Measurements from ENCODE around the gene AGPAT2.
"Not testable (repeated sequence)": the region's sequence is repeated elsewhere in the genome, so short reads cannot be mapped to it uniquely, and the experiment has no call there.

The AGPAT2 gene

GRCh38 chr9:136720251-136720897 lies 33.1 kb upstream of the AGPAT2 start:
- DNase-seq = no peak

GRCh38 chr9:136719195-136719880 lies 32.1 kb upstream of the AGPAT2 start:
- no peak for DNase-seq

- DNase-seq = no peak
These were observed 31.3 kb upstream of the AGPAT2 start for GRCh38 chr9:136718345-136719194.

GRCh38 chr9:136717399-136717798 lies 30.1 kb upstream of the AGPAT2 start:
- DNase-seq = no peak

- DNase-seq = no peak
These were observed 27.6 kb upstream of the AGPAT2 start for GRCh38 chr9:136714893-136715274.

- no peak for DNase-seq
These were observed 27.0 kb upstream of the AGPAT2 start for GRCh38 chr9:136714096-136714892.

- DNase-seq = no peak
These were observed 26.3 kb upstream of the AGPAT2 start for GRCh38 chr9:136713550-136713949.

GRCh38 chr9:136712690-136713544 lies 25.7 kb upstream of the AGPAT2 start:
- no peak for DNase-seq

- no peak for DNase-seq
These were observed 24.8 kb upstream of the AGPAT2 start, which contains the start of gene DIPK1B for GRCh38 chr9:136711751-136712689. TSS of gene DIPK1B (plus strand) at chr9:136712572. CDS start at chr9:136712666, 94 bp downstream.

- DNase-seq = not testable (repeated sequence)
These were observed 24.0 kb upstream of the AGPAT2 start for GRCh38 chr9:136711219-136711648.

GRCh38 chr9:136710543-136710942 lies 23.3 kb upstream of the AGPAT2 start:
- DNase-seq = no peak

- no peak for DNase-seq
These were observed 22.3 kb upstream of the AGPAT2 start for GRCh38 chr9:136709454-136710109.

GRCh38 chr9:136707849-136708517 lies 20.7 kb upstream of the AGPAT2 start:
- no peak for DNase-seq

GRCh38 chr9:136707011-136707410 lies 19.8 kb upstream of the AGPAT2 start:
- DNase-seq = no peak

- no peak for DNase-seq
These were observed 18.3 kb upstream of the AGPAT2 start for GRCh38 chr9:136705564-136705963.

GRCh38 chr9:136704741-136705140 lies 17.5 kb upstream of the AGPAT2 start:
- not testable (repeated sequence) for DNase-seq

GRCh38 chr9:136703276-136703860 lies 16.1 kb upstream of the AGPAT2 start:
- DNase-seq = no peak

- DNase-seq = no peak
These were observed 14.4 kb upstream of the AGPAT2 start for GRCh38 chr9:136701668-136702053.

Measured in NCI-H226 (cell line).